Measurements from ENCODE around the gene ZSCAN2.

GRCh38 chr15:84591815-84592214 is 9.0 kb upstream of the ZSCAN2 start:
- TF ChIP-seq SP1 (IDR thresholded peaks at IDR 0.05; ENCODE audit: low read depth, low read length), result no peak
- TF ChIP-seq POLR2AphosphoS5 (IDR thresholded peaks at IDR 0.05; ENCODE audit: low read length), result no peak
- TF ChIP-seq CTCF (IDR thresholded peaks at IDR 0.05 in 2 of 3, conservative IDR thresholded peaks at IDR 0.05 in 1 of 3; ENCODE audit: control insufficient read depth in 2 of 3, extremely low read depth in 1 of 3, insufficient read depth in 1 of 3, low read depth in 3 of 3, low read length in 3 of 3), result no peak
- TF ChIP-seq RAD21 (IDR thresholded peaks at IDR 0.05; ENCODE audit: insufficient read depth, low read depth, low read length), result no peak
- no peak for TF ChIP-seq RELA (IDR thresholded peaks at IDR 0.05; ENCODE audit: borderline replicate concordance, partially characterized antibody)
- TF ChIP-seq PKNOX1 (IDR thresholded peaks at IDR 0.05), result no peak
- TF ChIP-seq EZH2 (IDR thresholded peaks at IDR 0.05; ENCODE audit: borderline replicate concordance, control insufficient read depth, low read depth, low read length), result no peak
- no peak for TF ChIP-seq ETV6 (conservative IDR thresholded peaks at IDR 0.05 in 1 of 2, IDR thresholded peaks at IDR 0.05 in 1 of 2; ENCODE audit: borderline replicate concordance in 1 of 2, low read depth in 1 of 2)
- no peak for TF ChIP-seq FOXM1 (IDR thresholded peaks at IDR 0.05; ENCODE audit: low read depth, low read length)
- TF ChIP-seq POLR2A (IDR thresholded peaks at IDR 0.05; ENCODE audit: low read depth, low read length), result no peak

All from GM12878 (cell line).